ENCODE results near the gene CDH8. TPM values are rescaled to one million over a fixed set of nuclear protein-coding genes. Genes with fewer than 3 reads are reported as not detected.

The CDH8 gene
- total RNA-seq, 4 donors from 2014 or later, result not detected

GRCh38 chr16:61936522-61936921 is 99.7 kb downstream of the CDH8 start:
- DNase-seq, result no peak
- TF ChIP-seq POLR2A (IDR thresholded peaks at IDR 0.05) (no peak), CTCF (IDR thresholded peaks at IDR 0.05) (no peak)
- intact Hi-C loops (cut with DNase I), result no loop called here

GRCh38 chr16:61934601-61935000 is 101.6 kb downstream of the CDH8 start:
- Histone ChIP-seq H3K9me3 (no peaks in the 10 kb centered on the region), H3K27ac (no peak overlapping the region), H3K4me3 (replicated peaks in 1 of 3) (no peak overlapping the region), H3K36me3 (no peaks in the 10 kb centered on the region), H3K27me3 (no peaks in the 10 kb centered on the region), H3K4me1 (no peaks in the 10 kb centered on the region)
- intact Hi-C loops (cut with DNase I), result no loop called here
- no peak for DNase-seq
- 73 to 79% methylated on average over 3 of the region's 3 CpGs for WGBS, 2 donors
- no peak for TF ChIP-seq CTCF (IDR thresholded peaks at IDR 0.05)
- TF ChIP-seq POLR2A (IDR thresholded peaks at IDR 0.05), result no peak

More at GRCh38 chr16:61936522-61936921, 99.7 kb downstream of the CDH8 start:
- 87 to 89% methylated on average over 2 of the region's 2 CpGs for WGBS, 2 donors
- H3K9me3 ChIP-seq, result no peaks in the 10 kb centered on the region
- no peaks in the 10 kb centered on the region for H3K36me3 ChIP-seq
- no peaks in the 10 kb centered on the region for H3K27me3 ChIP-seq
- no peaks in the 10 kb centered on the region for H3K4me1 ChIP-seq
- H3K4me3 ChIP-seq (replicated peaks in 1 of 3), result no peak overlapping the region
- H3K27ac ChIP-seq, result no peak overlapping the region

GRCh38 chr16:61929776-61930175 is 106.5 kb downstream of the CDH8 start:
- H3K4me3 ChIP-seq (replicated peaks in 1 of 3), result no peak overlapping the region
- DNase-seq, result no peak
- no peaks in the 10 kb centered on the region for H3K4me1 ChIP-seq
- H3K27me3 ChIP-seq, result no peaks in the 10 kb centered on the region
- TF ChIP-seq CTCF (IDR thresholded peaks at IDR 0.05), result no peak
- TF ChIP-seq POLR2A (IDR thresholded peaks at IDR 0.05), result no peak
- H3K9me3 ChIP-seq, result no peaks in the 10 kb centered on the region
- no peaks in the 10 kb centered on the region for H3K36me3 ChIP-seq
- H3K27ac ChIP-seq, result no peak overlapping the region
- WGBS, 2 donors, result 94 to 97% methylated on average over 1 of the region's 1 CpG
- intact Hi-C loops (cut with DNase I), result no loop called here

GRCh38 chr16:61926766-61927165 is 109.5 kb downstream of the CDH8 start:
- DNase-seq, result no peak
- 91 to 93% methylated on average over 3 of the region's 3 CpGs for WGBS, 2 donors
- Histone ChIP-seq H3K4me1 (no peaks in the 10 kb centered on the region), H3K9me3 (no peaks in the 10 kb centered on the region), H3K36me3 (no peaks in the 10 kb centered on the region), H3K4me3 (replicated peaks in 1 of 3) (no peak overlapping the region), H3K27me3 (no peaks in the 10 kb centered on the region), H3K27ac (no peak overlapping the region)
- intact Hi-C loops (cut with DNase I), result no loop called here
- TF ChIP-seq CTCF (IDR thresholded peaks at IDR 0.05) (no peak), POLR2A (IDR thresholded peaks at IDR 0.05) (no peak)

GRCh38 chr16:61923629-61924028 is 112.6 kb downstream of the CDH8 start:
- intact Hi-C loops (cut with DNase I), result no loop called here
- Histone ChIP-seq H3K4me3 (replicated peaks in 1 of 3) (no peak overlapping the region), H3K27me3 (no peaks in the 10 kb centered on the region), H3K4me1 (no peaks in the 10 kb centered on the region), H3K36me3 (no peaks in the 10 kb centered on the region), H3K27ac (no peak overlapping the region), H3K9me3 (no peaks in the 10 kb centered on the region)
- TF ChIP-seq CTCF (IDR thresholded peaks at IDR 0.05) (no peak), POLR2A (IDR thresholded peaks at IDR 0.05) (no peak)
- DNase-seq, result no peak

Data from thyroid gland (tissue), 4 donors.